Activated naive CD4-positive, alpha-beta T cell (primary cell): ENCODE measurements around the gene RAPH1.
"Not testable (repeated sequence)": the region's sequence is repeated elsewhere in the genome, so short reads cannot be mapped to it uniquely, and the experiment has no call there.

ENCODE experiments used
- DNase-seq, 4 experiments: peaks; one replicate each; lab custom pipeline; 2025; lab: John Stamatoyannopoulos, UW

Gene RAPH1

GRCh38 chr2:203544402-203544801 is 9.3 kb upstream of the RAPH1 start:
- DNase-seq = no peak

GRCh38 chr2:203543898-203544328 is 8.8 kb upstream of the RAPH1 start:
- DNase-seq = no peak

- not testable (repeated sequence) for DNase-seq
These were observed 5.5 kb upstream of the RAPH1 start for GRCh38 chr2:203540598-203540997.

GRCh38 chr2:203538237-203538636 is 3.1 kb upstream of the RAPH1 start:
- not testable (repeated sequence) for DNase-seq

- DNase-seq = not testable (repeated sequence)
These were observed 1.5 kb upstream of the RAPH1 start for GRCh38 chr2:203536586-203536951.

GRCh38 chr2:203535784-203536585 is 884 bp upstream of the RAPH1 start:
- no peak for DNase-seq

DNA sequence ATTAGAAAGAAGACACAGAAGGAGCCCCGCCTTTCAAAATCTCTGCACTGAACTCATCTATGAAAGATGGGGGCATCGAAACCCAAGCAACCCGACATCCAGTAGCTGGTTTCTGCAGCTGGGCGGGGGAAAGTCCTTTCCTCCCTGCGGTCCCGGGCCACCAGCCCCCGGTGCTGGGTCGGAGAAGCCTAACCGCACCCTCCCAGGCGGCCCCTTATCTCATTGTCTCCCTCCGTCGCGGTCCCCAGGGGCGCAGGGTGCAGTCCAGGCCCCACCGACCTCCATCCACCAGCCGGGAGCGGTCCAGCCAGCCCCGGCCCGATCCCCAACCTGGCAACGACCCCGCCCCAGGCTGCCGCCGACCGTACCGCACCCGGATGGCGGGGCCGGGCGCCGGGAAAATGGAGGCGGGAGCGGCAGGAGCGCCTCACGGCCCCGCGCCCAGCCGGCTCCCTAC is 452 bp downstream of the RAPH1 start:
- DNase-seq = no peak

DNA sequence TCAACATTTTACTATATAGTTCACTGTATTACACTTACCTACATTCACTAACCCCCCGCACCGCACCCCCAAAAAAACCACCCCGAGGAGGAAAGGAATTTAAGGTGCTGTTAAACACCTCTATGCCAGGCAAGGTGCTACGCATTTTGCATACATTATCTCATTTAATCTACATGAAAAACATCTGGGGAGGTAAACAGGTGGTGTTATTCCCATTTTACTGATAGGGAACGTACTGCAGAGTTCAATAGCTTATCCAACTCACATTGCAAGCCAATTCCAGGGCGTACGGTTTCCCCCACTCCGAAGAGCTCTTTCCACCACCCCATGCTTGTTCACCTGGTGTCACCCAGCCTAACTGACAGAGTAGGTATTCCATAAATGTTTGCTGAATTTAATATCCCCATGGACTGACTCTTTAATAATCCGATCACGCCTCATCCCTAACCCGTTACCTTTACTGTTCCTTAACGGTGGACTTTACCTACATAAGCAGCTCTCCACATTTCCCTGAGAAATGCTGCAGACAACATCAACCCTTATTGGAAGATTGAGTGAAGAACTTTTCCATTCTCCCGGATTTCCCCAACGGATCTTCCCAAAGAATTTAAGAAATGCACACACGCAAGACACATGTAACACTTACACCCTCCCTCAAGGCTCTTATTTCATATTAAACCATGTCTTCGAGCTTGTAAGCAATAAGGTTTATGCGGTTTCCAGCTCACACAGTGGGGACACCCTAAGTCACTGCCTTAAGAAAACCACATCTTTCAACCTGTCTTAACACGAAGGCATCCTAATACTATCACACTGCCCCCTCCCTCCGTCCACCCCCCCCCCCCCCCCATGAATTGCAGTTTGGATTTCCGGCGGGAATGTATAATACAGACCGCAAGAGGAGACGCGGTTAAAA is 1.2 kb downstream of the RAPH1 start:
- no peak for DNase-seq

GRCh38 chr2:203532957-203533658 is 2.0 kb downstream of the RAPH1 start:
- DNase-seq = no peak

DNA sequence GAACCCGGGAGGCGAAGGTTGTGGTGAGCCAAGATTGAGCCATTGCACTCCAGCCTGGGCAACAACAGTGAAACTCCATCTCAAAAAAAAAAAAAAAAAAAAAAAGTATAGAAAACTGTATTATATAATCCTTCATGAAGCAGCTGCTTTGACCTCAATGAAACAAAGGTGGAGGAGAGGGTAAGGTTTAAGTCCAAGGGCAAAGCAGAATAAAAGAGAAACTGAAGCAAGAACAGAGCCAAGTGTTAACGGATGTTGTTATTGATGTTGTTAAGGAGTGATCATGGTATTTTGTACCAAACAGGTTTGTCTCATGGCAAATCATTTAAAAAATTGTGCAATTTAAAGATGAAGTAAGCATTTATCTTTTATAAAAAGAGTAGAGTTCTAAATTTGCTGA is 7.4 kb downstream of the RAPH1 start:
- no peak for DNase-seq

- not testable (repeated sequence) for DNase-seq
These were observed 21.8 kb downstream of the RAPH1 start for GRCh38 chr2:203513268-203513667.

- DNase-seq = no peak
These were observed 24.2 kb downstream of the RAPH1 start for GRCh38 chr2:203510941-203511305.

- DNase-seq = no peak
These were observed 24.7 kb downstream of the RAPH1 start for GRCh38 chr2:203510256-203510940.

- not testable (repeated sequence) for DNase-seq
These were observed 31.6 kb downstream of the RAPH1 start for GRCh38 chr2:203503460-203503859.

DNA sequence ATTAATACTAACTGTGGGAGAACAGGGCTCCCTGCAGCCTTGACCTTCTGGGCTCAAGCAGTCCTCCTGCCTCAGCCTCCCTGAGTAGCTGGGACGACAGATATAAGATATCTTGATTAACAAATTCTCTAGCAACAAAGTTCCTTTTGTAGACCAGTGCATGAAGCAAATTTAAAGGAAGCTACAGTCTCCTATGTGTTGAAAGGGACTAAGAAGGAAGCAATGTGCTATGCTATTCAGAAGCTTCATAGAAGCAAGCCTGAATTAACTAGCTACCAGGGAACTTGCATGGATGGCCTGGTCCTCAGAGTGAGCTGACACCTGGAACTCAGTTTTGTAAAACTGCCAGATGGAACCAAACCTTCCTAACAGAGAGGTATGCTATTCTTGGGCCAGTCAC is 33.2 kb downstream of the RAPH1 start:
- no peak for DNase-seq

DNA sequence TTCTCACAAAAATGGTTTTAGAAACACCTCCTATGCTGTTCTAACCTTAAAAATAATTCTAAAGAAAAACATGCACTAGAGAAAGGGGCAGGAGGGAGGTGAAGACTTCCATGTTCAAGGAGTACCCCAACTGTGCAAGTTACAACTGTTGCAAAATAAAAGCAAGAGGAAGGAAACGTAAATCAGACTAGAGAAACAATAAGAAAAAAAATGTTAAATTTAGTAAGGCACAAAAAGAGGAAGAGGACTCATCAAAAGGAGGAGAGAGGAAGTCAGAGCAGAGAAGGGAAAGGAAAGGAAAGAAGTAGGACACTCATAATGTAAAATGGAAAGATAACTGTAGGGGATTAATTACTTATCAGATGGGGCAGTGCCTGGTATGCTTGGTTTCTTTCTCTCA is 34.1 kb downstream of the RAPH1 start:
- DNase-seq = no peak

DNA sequence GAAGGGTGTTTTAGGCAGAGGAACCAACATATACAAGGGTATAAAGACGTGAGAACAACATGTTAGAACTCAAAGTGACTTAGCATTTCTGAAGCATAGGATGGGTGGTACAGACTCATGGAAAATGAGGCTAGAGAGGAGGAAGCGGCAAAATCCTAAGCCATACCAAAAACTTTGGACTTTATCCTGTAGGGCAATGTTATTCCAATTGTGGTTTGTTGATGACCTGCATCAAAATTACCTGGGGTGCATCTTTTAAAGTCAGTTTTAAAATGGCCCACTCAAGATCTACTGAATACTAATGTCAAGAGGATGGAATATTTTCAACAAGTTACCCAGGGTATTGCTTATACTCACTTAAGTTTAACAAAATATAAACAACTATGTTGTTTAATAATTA is 34.8 kb downstream of the RAPH1 start:
- no peak for DNase-seq

GRCh38 chr2:203498161-203498560 is 36.9 kb downstream of the RAPH1 start:
- no peak for DNase-seq

GRCh38 chr2:203492965-203493364 is 42.1 kb downstream of the RAPH1 start:
- DNase-seq = no peak

DNA sequence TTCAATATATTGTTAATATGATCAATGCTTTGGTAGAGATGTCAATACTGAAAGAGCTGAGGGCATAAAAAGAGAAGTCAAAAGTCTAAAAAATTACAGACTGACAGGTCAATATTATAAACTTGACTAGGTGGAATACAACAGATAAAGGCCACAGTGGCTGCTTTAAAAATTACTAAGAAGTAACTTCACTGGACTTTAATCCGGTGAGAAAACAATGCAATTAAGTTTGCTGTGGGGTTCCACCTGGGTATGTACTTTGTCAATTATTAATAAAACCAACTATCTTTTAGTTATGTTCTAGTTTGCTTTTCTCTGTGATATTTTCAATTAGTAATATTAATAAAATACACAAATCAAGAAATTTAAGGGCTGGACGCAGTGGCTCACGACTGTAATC is 44.7 kb downstream of the RAPH1 start:
- DNase-seq = no peak

DNA sequence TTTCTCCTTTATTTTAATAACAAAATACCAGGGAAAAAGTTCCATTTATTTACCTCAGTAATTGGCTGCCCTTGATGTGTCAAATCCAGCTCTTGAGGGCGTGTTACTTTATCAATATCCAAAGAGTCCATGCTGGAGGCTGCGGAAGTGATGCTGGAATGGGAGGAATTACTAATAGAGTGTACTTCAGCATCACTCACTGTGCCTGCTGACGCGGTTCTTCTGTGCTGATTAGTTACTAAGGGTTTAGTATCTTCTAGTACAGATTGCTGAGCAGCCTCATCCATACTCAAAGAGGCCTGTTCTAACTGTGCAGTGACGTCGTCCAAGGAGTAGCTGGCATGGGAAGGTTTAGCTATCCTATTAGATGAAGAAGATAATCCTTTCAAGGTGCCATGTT is 45.6 kb downstream of the RAPH1 start:
- no peak for DNase-seq
